Ecto neural progenitor cell (in vitro differentiated cells): Measurements from ENCODE around the gene TRIM14.
"Not testable (repeated sequence)": the region's sequence is repeated elsewhere in the genome, so short reads cannot be mapped to it uniquely, and the experiment has no call there.

Source experiments
- DNase-seq: peaks from one replicate; pipeline ENCODE4 v3.0.0-alpha.2; 2018; ENCODE audit warnings: low spot score

TRIM14 gene

GRCh38 chr9:98049288-98050072, 69.5 kb downstream of the TRIM14 start:
- no peak for DNase-seq

GRCh38 chr9:98047002-98047401, 72.0 kb downstream of the TRIM14 start:
- no peak for DNase-seq

GRCh38 chr9:98046180-98046543, 72.9 kb downstream of the TRIM14 start:
- no peak for DNase-seq

GRCh38 chr9:98045234-98046179, 73.5 kb downstream of the TRIM14 start:
- no peak for DNase-seq

- DNase-seq, result no peak
Observed at GRCh38 chr9:98043915-98044314, 75.1 kb downstream of the TRIM14 start.

GRCh38 chr9:98040212-98040611, 78.8 kb downstream of the TRIM14 start:
- no peak for DNase-seq

GRCh38 chr9:98039607-98040017, 79.4 kb downstream of the TRIM14 start:
- no peak for DNase-seq

GRCh38 chr9:98038958-98039357, 80.1 kb downstream of the TRIM14 start:
- DNase-seq, result no peak

GRCh38 chr9:98037357-98037756, 81.7 kb downstream of the TRIM14 start:
- no peak for DNase-seq

GRCh38 chr9:98034593-98035546, 84.2 kb downstream of the TRIM14 start:
- peak; percentile 84 for DNase-seq

GRCh38 chr9:98031935-98032334, 87.1 kb downstream of the TRIM14 start:
- DNase-seq, result no peak

- no peak for DNase-seq
Observed at GRCh38 chr9:98031169-98031568, 87.9 kb downstream of the TRIM14 start.

GRCh38 chr9:98024702-98025101, 94.3 kb downstream of the TRIM14 start:
- no peak for DNase-seq

GRCh38 chr9:98022447-98022846, 96.6 kb downstream of the TRIM14 start:
- DNase-seq, result no peak

GRCh38 chr9:98021306-98022040, 97.5 kb downstream of the TRIM14 start:
- no peak for DNase-seq

GRCh38 chr9:98020476-98021145, 98.4 kb downstream of the TRIM14 start:
- DNase-seq, result no peak

GRCh38 chr9:98019869-98020268, 99.2 kb downstream of the TRIM14 start:
- DNase-seq, result not testable (repeated sequence)
